ENCODE data around the gene BUD23.
"Not testable (repeated sequence)": the region's sequence is repeated elsewhere in the genome, so short reads cannot be mapped to it uniquely, and the experiment has no call there.

Gene BUD23

DNA sequence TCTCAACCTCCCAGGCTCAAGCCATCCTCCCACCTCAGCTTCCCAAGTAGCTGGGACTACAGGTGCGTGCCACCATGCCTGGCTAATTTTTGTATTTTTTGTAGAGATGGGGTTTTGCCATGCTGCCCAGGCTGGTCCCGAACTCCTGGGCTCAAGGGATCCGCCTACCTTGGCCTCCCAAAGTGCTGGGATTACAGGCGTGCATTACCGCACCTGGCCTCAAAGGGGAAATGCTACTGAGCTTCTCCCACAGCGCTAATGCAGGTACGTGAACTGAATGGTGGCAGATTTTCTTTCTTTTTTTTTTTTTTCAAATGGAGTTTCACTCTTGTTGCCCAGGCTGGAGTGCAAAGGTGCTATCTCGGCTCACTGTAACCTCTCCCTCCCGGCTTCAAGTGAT is 7.3 kb upstream of the BUD23 start:
- DNase-seq, H3K4me3 Mint-ChIP-seq, H3K27ac Mint-ChIP-seq, CTCF ChIA-PET, H3K9me3 Mint-ChIP-seq, H3K4me1 Mint-ChIP-seq: not testable (repeated sequence)
- Mint-ChIP-seq H3K27me3 (peaks cover 25% of the 10 kb centered on the region), H3K36me3 (peaks cover 10% of the 10 kb centered on the region)

DNA sequence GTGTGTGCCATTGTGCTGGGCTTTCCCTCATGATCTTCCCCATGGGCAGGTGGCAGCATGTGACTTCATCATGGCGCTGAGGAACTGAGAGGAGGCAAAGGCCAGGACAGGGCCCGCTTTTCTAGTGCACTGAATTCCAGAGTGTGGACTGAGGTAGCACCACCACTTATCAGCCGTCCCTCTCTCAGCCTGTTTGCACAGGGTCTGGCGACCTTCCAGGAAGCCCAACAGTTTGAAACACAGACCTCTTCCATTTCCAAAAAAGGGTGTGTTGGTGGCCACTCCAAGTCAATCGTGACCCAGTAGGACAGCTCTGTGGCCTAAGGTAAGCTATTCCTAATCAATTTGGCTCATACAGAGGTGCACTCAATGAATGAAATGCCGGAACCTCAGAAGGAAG is 4.5 kb upstream of the BUD23 start:
- no peak overlapping the region for H3K4me3 Mint-ChIP-seq
- no peaks in the 10 kb centered on the region for H3K9me3 Mint-ChIP-seq
- peaks cover 26% of the 10 kb centered on the region for H3K4me1 Mint-ChIP-seq
- H3K27ac Mint-ChIP-seq: no peak overlapping the region
- CTCF ChIA-PET: no interaction called here
- no peak for DNase-seq
- H3K27me3 Mint-ChIP-seq: peaks cover 11% of the 10 kb centered on the region
- H3K36me3 Mint-ChIP-seq: peaks cover 15% of the 10 kb centered on the region

DNA sequence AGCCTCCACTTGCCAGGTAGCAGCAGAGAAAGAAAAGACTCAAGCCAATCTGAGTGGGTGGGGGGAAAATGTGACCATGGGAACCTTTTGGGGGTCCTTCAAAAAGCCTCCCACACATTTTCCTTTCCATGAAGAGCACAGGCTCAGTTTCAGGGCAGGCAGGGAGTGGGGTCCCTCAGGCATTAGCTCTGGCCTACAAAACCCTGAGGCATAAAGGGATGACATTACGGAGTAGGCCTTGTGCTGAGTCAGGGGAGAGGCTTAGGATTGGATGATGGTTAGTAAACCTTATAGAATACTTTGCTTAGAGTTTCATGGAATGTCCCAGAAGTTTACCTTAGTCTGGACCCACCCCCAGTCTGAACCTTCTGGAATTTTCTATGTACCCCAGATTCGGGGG is 3.7 kb upstream of the BUD23 start:
- Mint-ChIP-seq H3K9me3 (no peaks in the 10 kb centered on the region), H3K4me3 (no peak overlapping the region), H3K27ac (no peak overlapping the region), H3K36me3 (peaks cover 17% of the 10 kb centered on the region), H3K4me1 (peaks cover 29% of the 10 kb centered on the region), H3K27me3 (peaks cover 6% of the 10 kb centered on the region)
- CTCF ChIA-PET: no interaction called here
- no peak for DNase-seq

DNA sequence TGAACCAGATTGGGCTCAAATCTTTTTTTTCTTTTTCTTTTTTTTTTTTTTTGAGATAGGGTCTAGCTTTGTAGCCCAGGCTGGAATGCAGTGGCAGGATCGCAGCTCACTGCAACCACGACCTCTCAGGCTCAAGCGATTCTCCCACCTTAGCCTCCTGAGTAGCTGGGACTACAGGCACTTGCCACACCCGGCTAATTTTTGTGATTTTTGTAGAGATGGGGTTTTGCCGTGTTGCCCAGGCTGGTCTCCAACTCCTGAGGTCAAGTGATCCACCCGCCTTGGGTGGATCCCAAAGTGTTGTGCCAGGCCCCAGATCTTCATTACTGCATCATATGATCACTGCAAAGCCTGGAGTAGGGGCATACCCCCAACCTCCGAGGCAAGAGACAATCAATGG is 2.9 kb upstream of the BUD23 start:
- DNase-seq: no peak
- H3K4me3 Mint-ChIP-seq: no peak overlapping the region
- H3K9me3 Mint-ChIP-seq: no peaks in the 10 kb centered on the region
- H3K27ac Mint-ChIP-seq: no peak overlapping the region
- H3K4me1 Mint-ChIP-seq: peaks cover 36% of the 10 kb centered on the region
- peaks cover 17% of the 10 kb centered on the region for H3K36me3 Mint-ChIP-seq
- CTCF ChIA-PET: no interaction called here
- H3K27me3 Mint-ChIP-seq: no peaks in the 10 kb centered on the region

DNA sequence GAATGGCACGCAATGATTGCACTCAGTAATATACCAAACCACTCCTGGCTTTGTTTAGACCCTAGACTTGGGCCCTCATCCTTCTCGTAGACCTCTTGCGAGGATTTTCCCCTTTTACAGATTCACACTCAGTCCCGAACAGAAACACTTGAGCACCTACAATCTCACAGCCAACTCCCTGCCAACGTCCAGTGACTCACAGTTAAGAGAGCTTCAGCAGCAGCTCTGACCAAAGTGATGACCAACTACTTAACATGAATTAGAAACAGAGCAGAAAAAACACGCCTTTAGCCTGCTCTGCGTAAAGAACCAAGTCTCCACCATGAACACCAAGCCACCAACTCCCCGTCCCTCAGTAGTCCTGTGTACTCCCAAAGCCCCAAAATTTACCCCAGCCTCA is 2.4 kb upstream of the BUD23 start:
- H3K4me3 Mint-ChIP-seq: peak overlapping the region; percentile 94
- H3K9me3 Mint-ChIP-seq: no peaks in the 10 kb centered on the region
- CTCF ChIA-PET: no interaction called here
- H3K27me3 Mint-ChIP-seq: no peaks in the 10 kb centered on the region
- no peak for DNase-seq
- peak overlapping the region; percentile 13 for H3K27ac Mint-ChIP-seq
- peaks cover 37% of the 10 kb centered on the region for H3K4me1 Mint-ChIP-seq
- H3K36me3 Mint-ChIP-seq: peaks cover 18% of the 10 kb centered on the region

DNA sequence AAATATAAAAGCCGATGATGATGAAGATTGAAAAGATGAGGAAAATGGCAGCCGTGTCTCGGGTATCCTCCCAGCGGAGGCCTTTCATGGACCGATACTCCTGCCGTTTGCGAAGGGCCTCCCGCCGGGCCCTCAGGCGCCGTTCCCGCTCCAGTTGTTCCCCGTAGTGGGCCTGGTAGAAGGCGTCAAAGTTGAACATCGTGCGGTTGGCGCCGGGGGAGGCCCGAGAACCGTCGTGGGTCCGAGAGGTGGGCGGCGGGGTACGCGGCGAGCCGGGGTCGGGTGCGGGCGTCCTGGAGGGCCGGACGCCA is 697 bp upstream of the BUD23 start:
- no peaks in the 10 kb centered on the region for H3K9me3 Mint-ChIP-seq
- peak overlapping the region; percentile 91 for H3K27ac Mint-ChIP-seq
- peaks cover 45% of the 10 kb centered on the region for H3K4me1 Mint-ChIP-seq
- CTCF ChIA-PET: no interaction called here
- DNase-seq: no peak
- peaks cover 23% of the 10 kb centered on the region for H3K36me3 Mint-ChIP-seq
- peak overlapping the region; percentile 94 for H3K4me3 Mint-ChIP-seq
- H3K27me3 Mint-ChIP-seq: no peaks in the 10 kb centered on the region

DNA sequence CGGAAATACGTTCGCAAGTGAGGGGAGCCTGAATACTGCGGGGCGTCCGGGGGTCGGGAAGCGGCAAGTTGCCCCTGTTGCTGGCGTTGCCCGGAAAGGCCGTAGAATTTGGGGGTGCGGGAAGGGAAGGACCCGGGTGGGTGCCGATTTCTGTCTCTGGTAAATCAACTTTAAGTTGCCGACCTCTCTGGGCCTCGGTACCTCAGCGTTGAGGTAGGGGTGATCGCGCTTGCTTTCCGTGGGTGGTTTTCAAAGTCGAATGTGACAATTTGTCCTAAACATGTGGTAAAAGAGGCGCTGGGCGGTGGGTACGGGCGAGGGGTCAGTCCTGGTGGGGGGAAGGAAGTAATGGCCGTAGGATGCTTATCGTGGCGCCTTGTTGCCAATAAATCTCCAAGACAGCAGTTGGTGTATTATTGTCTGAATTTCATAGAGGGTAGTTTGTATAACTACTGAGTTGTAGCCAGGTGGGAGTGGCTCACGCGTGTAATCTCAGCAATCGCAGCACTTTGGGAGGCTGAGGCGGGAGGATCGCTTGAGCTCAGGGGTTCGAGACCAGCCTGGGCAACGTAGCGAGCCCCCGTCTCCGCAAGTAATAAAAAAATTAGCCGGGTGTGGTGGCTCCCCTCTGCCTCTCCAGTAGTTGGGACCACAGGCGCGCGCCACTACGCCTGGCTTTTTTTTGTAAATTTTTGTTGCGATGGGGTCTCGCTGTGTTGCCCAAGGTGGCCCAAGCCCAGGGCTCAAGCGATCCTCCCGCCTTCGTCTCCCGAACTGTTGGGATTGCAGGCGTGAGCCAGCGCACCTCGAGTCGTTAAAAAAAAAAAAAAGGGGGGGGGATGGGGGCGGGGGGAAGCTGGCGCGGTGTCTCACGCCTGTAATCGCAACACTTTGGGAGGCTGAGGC is 644 bp downstream of the BUD23 start:
- H3K4me1 Mint-ChIP-seq: peaks cover 55% of the 10 kb centered on the region
- H3K4me3 Mint-ChIP-seq: peak overlapping the region; percentile 94
- DNase-seq: no peak
- peaks cover 26% of the 10 kb centered on the region for H3K36me3 Mint-ChIP-seq
- no peaks in the 10 kb centered on the region for H3K27me3 Mint-ChIP-seq
- no peaks in the 10 kb centered on the region for H3K9me3 Mint-ChIP-seq
- CTCF ChIA-PET: no interaction called here
- H3K27ac Mint-ChIP-seq: peak overlapping the region; percentile 91

DNA sequence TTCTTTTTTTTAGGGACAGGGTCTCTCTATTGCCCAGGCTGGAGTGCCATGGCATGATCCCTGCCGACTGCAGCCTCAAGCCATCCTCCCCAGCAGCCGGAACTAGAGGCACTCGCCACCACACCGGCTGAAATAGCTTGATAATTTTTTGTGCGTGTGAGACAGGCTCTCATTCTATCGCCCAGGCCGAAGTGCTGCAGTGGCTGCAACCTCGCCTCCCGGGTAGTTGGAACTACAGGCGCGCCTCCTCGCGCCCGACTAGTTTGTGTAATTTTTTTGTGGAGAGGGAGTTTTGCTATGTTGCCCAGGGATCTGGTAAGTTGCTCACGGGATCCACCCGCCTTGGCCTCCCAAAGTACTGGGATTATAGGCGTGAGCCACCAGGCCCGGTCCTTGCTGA is 1.9 kb downstream of the BUD23 start:
- Mint-ChIP-seq H3K4me1 (peaks cover 59% of the 10 kb centered on the region), H3K9me3 (no peaks in the 10 kb centered on the region), H3K36me3 (peaks cover 34% of the 10 kb centered on the region), H3K27me3 (no peaks in the 10 kb centered on the region), H3K27ac (no peak overlapping the region), H3K4me3 (peak overlapping the region; percentile 94)
- CTCF ChIA-PET: no interaction called here
- DNase-seq: no peak

DNA sequence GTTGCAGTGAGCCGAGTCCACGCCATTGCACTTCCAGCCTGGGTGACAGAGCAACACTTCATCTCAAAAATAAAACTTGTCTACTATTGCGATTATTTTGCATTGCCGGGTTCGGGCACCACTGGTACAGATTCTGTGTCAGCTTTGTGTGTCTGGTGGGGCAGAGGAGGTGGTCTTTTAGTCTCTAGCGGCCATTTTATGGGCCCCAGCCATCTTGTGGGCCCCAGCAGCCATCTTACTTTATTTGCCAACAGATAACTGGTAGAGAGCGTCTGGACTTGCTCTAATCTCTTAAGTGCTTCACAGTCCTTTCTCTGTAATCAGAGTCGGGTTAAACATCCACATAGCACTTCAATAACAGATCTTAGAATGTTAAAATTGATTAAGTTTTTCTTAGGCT is 4.9 kb downstream of the BUD23 start:
- peaks cover 39% of the 10 kb centered on the region for H3K36me3 Mint-ChIP-seq
- peaks cover 41% of the 10 kb centered on the region for H3K4me1 Mint-ChIP-seq
- no peaks in the 10 kb centered on the region for H3K9me3 Mint-ChIP-seq
- CTCF ChIA-PET: no interaction called here
- H3K27me3 Mint-ChIP-seq: no peaks in the 10 kb centered on the region
- no peak overlapping the region for H3K27ac Mint-ChIP-seq
- no peak for DNase-seq
- no peak overlapping the region for H3K4me3 Mint-ChIP-seq

DNA sequence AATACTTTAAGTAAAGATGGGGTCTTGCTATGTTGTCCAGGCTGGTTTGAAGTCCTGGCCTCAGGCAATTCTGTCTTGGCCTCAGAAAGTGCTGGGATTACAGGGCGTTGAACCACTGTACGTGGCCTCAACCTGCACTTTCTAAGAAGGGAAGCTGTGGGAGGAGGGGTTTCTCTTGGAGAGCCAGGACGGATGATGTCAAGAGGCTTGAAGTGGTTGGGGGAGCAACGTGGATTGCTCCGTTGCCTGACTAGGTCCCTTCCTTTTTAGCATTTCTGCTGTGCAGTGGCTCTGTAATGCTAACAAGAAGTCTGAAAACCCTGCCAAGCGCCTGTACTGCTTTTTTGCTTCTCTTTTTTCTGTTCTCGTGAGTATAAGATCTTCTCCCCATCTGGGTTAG is 7.2 kb downstream of the BUD23 start:
- CTCF ChIA-PET: interaction anchor here (0.6 kb wide), 1 partner anchor 10 kb away, joined by 5 read pairs; no protein-coding TSS in a partner anchor
- Mint-ChIP-seq H3K36me3 (peaks cover 44% of the 10 kb centered on the region), H3K4me1 (peaks cover 27% of the 10 kb centered on the region), H3K9me3 (no peaks in the 10 kb centered on the region), H3K27me3 (no peaks in the 10 kb centered on the region), H3K27ac (no peak overlapping the region), H3K4me3 (no peak overlapping the region)
- DNase-seq: no peak

DNA sequence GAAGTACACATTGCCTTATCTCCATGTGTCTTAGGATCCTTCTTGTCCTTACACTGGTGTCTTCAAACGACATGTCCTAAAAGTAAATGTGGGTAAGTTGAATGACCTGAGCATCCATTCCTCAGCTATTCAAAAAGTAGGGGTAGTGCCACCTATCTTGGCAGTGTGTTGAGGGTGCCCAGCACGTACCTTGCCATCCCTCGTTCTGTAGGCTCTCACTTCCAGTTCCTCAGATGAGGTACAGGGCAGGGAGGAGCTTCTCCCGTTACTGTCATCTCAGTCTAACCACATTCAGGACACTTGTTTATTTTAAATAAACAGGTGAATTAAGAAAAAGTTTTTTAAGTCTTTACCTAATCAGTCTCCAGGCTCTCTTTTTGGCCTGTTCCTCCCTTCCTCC is 13.0 kb downstream of the BUD23 start:
- no peak for DNase-seq
- Mint-ChIP-seq H3K4me1 (no peaks in the 10 kb centered on the region), H3K27ac (no peak overlapping the region), H3K4me3 (no peak overlapping the region), H3K9me3 (no peaks in the 10 kb centered on the region), H3K27me3 (no peaks in the 10 kb centered on the region), H3K36me3 (peaks cover 32% of the 10 kb centered on the region)
- CTCF ChIA-PET: interaction anchor here (0.6 to 2.4 kb wide), 5 partner anchors 10 to 187 kb away, joined by 3 to 6 read pairs (median 4); no protein-coding TSS in a partner anchor

DNA sequence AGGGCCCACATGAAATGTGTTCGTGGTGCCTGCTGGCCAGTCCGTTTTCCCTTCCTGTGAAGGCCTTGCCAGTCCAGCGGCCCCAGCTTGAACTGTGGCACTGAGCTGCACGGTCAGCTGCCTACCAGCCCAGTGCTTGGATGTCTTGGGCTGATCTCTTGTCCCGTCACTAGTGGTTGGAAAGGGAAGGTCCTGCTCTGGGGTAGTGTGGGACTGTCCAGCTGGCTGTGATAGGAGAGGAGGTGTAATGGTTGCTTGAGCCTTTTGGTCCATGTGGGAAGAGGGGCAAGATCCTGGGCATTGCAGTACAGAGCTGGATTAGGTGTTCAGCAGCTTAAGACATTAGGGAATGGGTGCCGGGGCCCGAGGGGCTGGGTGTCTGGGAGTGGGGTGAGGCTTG is 15.0 kb downstream of the BUD23 start:
- H3K36me3 Mint-ChIP-seq: peaks cover 29% of the 10 kb centered on the region
- CTCF ChIA-PET: interaction anchor here (0.9 to 2.4 kb wide), 2 partner anchors 36 to 94 kb away, joined by 3 to 6 read pairs; no protein-coding TSS in a partner anchor

DNA sequence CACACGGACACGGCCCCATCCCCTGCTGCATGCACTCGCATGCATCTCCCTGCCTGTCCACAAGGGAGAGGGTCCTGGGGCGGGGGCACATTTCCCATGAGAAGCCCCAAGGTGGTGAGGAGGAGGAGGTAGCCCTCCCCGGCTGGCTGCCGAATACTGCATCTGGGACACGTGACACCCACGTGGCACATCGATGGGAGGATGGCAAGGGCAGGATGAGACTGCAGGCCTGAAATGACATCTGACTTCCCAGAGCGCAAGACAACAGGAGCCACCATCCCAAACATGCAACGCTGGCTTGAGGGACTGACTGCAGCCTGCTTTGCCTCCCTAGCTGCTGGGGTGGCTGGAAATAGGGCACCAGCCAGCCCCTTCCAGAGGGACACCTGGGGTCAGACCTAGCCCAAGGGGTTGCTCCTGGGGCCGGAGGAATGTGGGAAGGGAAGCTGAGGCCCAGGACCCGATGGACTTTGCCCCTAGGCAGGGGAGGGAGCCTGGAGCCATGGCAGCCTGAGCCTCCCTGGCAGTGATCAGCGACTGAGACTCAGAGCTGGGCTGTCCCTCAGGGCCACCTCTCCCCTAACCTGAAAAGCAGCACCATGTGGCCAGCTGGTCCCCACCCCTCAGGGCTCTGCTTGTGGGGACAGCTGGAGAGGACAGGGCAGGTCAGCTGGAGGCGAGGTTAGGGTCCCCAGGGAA is 16.1 kb downstream of the BUD23 start:
- H3K9me3 Mint-ChIP-seq: no peaks in the 10 kb centered on the region
- no peak overlapping the region for H3K27ac Mint-ChIP-seq
- H3K4me1 Mint-ChIP-seq: peaks cover 2% of the 10 kb centered on the region
- DNase-seq: no peak
- CTCF ChIA-PET: no interaction called here
- H3K4me3 Mint-ChIP-seq: no peak overlapping the region
- peaks cover 26% of the 10 kb centered on the region for H3K36me3 Mint-ChIP-seq
- no peaks in the 10 kb centered on the region for H3K27me3 Mint-ChIP-seq

More for the DNA sequence above, 15.0 kb downstream of the BUD23 start:
- Mint-ChIP-seq H3K9me3 (no peaks in the 10 kb centered on the region), H3K4me3 (no peak overlapping the region), H3K4me1 (peaks cover 2% of the 10 kb centered on the region), H3K27me3 (no peaks in the 10 kb centered on the region), H3K27ac (no peak overlapping the region)
- no peak for DNase-seq

DNA sequence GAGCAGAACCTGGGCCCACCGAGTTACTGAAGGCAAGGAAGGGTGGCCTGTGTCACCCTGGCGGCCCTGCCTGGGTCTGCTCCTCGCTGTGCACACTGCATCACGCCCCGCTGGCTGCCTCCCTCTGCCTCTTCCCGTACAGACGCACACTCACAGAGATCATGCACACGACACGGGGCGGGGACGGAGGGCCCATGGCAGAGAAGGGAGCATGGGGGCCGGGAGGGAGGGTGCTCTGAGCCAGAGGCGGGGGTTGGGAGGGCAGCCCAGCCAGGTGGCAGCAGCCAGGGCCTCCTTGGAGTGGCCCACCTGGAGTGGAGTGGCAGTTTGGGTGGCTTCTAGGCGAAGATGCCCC is 16.6 kb downstream of the BUD23 start:
- Mint-ChIP-seq H3K4me3 (no peak overlapping the region), H3K27me3 (no peaks in the 10 kb centered on the region), H3K4me1 (peaks cover 2% of the 10 kb centered on the region), H3K36me3 (peaks cover 23% of the 10 kb centered on the region), H3K27ac (no peak overlapping the region), H3K9me3 (no peaks in the 10 kb centered on the region)
- CTCF ChIA-PET: interaction anchor here (2.7 kb wide), 1 partner anchor 14 kb away, joined by 10 read pairs; no protein-coding TSS in a partner anchor
- no peak for DNase-seq

Measured in activated naive CD4-positive, alpha-beta T cell treated with anti-CD3 and anti-CD28 coated beads, Interleukin-2, amount 10 ng/mL, durations not matched to agents 7 days and 5 days (primary cell).